T-helper 2 cell treated with Interferon-gamma antibody and Interleukin-4, amounts not matched to agents 5 μg/mL and 100 μg/mL, for 36 hours (primary cell): ENCODE data around the gene ESX1.

Experiments
- DNase-seq: peaks from one replicate; pipeline ENCODE4 v3.0.0; 2021; ENCODE audit warnings: low spot score
- H3K27ac Mint-ChIP-seq: one replicate; pipeline ENCODE4 v1.8.0; 2021; ENCODE audit warnings: mild to moderate bottlenecking, mixed read lengths
- H3K27me3 Mint-ChIP-seq: one replicate; pipeline ENCODE4 v1.8.0; 2021; ENCODE audit warnings: low read depth, mixed read lengths
- H3K36me3 Mint-ChIP-seq: one replicate; pipeline ENCODE4 v1.8.0; 2021; ENCODE audit warnings: low read depth, mixed read lengths
- H3K4me1 Mint-ChIP-seq: one replicate; pipeline ENCODE4 v1.8.0; 2021; ENCODE audit warnings: low read depth, mixed read lengths
- H3K4me3 Mint-ChIP-seq: one replicate; pipeline ENCODE4 v1.8.0; 2022; ENCODE audit warnings: mild to moderate bottlenecking, moderate library complexity, mixed read lengths
- H3K9me3 Mint-ChIP-seq: one replicate; pipeline ENCODE4 v1.8.0; 2021; ENCODE audit warnings: mixed read lengths

ESX1 gene

DNA sequence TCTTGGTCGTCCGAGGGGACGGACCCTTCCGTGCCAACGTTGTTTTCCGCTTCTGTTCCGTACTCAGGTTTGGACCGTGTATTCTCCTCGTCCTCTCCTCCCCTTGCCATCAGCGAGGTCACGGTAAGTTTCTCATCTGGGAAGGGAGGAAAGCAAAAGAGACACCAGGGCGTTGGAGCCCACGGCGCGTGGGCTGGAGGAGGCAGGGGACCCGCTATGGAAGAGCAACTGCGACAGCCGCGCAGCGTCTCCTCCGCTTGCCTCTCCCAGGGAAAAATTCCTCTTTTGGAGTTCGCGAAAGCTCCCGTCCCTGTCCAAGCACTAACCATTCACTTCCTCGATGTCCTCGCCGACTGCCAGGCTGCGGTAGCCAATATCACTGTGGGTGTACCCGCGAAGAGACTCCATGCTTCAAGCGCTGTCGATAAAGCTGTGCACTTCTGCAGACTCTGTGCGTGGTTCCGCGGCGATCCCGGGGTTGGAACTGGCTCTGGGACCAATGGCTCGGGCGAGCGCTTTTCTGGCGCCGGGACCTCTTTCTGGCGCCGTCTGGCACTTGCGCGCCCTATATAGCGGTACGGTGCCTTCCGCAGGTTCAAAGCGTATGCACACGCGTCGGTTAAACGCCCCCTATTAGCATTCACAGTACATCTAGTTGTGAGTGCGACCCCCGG, at the start of gene ESX1:
Gene ESX1, minus strand, starts transcription at position 492 of the 674 bp plus-strand sequence. Its CDS starts 84 bp downstream, at position 408.
- DNase-seq, result no peak
- Mint-ChIP-seq H3K36me3 (no peaks in the 10 kb centered on the region), H3K4me3 (peak within 1 kb of the TSS; percentile 77), H3K9me3 (no peaks in the 10 kb centered on the region), H3K27ac (no peak within 1 kb of the TSS), H3K4me1 (peaks cover 2% of the 10 kb centered on the region), H3K27me3 (peaks cover 38% of the 10 kb centered on the region)

DNA sequence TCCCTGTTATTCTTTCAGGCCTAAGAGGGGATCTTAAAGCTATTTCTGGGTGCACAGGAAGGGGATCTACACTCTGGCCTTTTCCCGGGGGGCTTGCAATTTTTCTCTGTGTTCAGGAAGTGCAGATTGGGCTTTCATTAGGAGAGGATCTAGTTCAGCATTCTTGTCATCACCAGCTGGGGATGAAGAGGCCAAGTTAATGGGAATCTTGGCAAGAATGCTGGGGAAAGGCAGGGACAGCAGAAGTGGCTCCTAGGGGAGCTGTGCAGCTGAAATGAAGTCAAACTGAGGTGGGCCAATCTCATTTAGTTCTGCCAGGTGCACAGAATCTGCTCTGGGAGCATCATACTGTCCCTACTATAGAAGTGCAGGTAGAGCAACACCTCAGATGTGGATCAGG, 40.9 kb upstream of the ESX1 start:
- Mint-ChIP-seq H3K4me3 (no peak overlapping the region), H3K4me1 (no peaks in the 10 kb centered on the region), H3K36me3 (no peaks in the 10 kb centered on the region), H3K27ac (no peak overlapping the region), H3K27me3 (no peaks in the 10 kb centered on the region), H3K9me3 (no peaks in the 10 kb centered on the region)
- DNase-seq, result no peak

DNA sequence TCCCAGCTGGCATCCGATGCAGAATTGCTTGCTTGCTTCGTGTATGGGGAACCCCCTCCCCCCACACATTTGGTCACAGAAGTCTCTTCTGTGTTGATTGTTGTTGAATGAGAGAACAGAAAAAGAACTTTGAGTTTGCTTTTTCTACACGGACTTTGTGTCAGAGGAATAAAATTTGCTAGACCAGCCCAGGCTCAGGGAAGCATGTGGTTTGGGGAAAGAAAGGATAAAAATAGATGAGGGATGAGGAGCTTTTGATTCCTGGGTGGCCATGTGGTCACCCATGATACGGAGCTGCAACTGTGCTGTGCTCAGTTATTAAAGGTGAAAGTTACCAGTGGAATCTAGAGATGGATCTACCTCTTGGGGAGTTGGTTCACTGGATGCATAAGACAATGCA, 34.2 kb upstream of the ESX1 start:
- Mint-ChIP-seq H3K27me3 (peaks cover 3% of the 10 kb centered on the region), H3K9me3 (no peaks in the 10 kb centered on the region)

DNA sequence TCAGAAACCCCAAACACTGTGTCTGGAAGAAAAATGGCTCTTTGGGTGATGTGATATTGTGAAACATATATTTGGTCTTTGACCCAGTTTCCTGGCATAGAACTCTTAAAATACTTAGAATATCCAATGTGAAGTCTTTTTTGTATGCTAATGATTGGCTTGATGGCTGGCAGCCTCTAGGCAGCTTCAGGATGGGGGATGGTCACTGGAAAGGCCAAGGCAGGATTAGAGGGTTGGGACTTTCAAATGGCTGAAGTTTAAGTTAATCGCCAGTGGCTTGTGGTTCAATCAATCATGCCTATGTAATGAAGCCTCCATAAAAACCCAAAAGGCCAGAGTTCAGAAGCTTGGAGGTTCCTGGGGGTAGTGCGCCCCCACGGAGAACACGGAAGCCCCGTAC, 33.5 kb upstream of the ESX1 start:
- Mint-ChIP-seq H3K4me3 (no peak overlapping the region), H3K4me1 (no peaks in the 10 kb centered on the region), H3K27ac (no peak overlapping the region), H3K27me3 (peaks cover 3% of the 10 kb centered on the region), H3K9me3 (no peaks in the 10 kb centered on the region), H3K36me3 (no peaks in the 10 kb centered on the region)
- no peak for DNase-seq

More for the DNA sequence above, 34.2 kb upstream of the ESX1 start:
- no peak overlapping the region for H3K27ac Mint-ChIP-seq
- H3K4me1 Mint-ChIP-seq, result no peaks in the 10 kb centered on the region
- no peaks in the 10 kb centered on the region for H3K36me3 Mint-ChIP-seq
- H3K4me3 Mint-ChIP-seq, result no peak overlapping the region
- DNase-seq, result no peak

DNA sequence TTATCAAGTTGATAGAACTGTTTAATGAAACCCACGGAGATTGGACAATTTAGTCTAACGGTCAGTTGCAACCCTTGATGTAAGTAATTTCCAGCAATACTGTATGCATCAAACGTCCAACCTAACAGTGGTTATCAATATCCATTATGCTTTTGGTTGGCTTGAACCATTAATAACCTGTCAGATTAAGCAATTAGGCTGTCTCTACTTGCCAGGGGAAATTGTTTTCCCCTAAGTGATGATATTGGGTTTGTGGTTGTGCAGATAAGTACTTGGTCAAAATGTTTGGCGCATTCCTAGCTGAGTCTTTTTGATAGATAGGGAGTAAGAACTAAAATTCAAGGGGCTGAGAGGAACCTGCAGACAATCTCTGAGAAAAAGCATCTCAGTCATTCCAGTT, 30.5 kb upstream of the ESX1 start:
- peaks cover 3% of the 10 kb centered on the region for H3K27me3 Mint-ChIP-seq
- H3K4me3 Mint-ChIP-seq, result no peak overlapping the region
- no peak for DNase-seq
- no peaks in the 10 kb centered on the region for H3K9me3 Mint-ChIP-seq
- no peak overlapping the region for H3K27ac Mint-ChIP-seq
- no peaks in the 10 kb centered on the region for H3K36me3 Mint-ChIP-seq
- no peaks in the 10 kb centered on the region for H3K4me1 Mint-ChIP-seq

DNA sequence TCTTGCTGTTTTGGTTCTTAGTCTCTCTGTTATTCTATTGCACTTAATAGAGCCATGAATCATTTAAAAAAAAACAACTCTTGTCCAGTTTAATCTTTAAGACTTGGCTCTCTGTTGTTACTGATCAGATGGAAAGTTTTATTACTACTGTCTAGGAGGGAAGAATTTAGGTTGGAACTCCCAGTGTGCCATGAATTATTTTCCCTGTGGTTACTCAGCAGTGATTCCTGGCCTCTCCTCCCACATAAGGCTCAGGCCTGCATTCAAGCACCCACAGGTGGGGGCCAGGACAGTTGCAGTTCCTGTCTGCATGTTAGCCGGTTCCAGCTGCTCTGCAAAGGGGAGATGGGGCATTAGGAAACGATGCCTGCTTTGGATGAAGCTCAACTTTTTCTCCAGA, 29.8 kb upstream of the ESX1 start:
- no peak overlapping the region for H3K4me3 Mint-ChIP-seq
- no peaks in the 10 kb centered on the region for H3K36me3 Mint-ChIP-seq
- H3K4me1 Mint-ChIP-seq, result no peaks in the 10 kb centered on the region
- no peak overlapping the region for H3K27ac Mint-ChIP-seq
- DNase-seq, result no peak
- H3K9me3 Mint-ChIP-seq, result no peaks in the 10 kb centered on the region
- peaks cover 3% of the 10 kb centered on the region for H3K27me3 Mint-ChIP-seq

DNA sequence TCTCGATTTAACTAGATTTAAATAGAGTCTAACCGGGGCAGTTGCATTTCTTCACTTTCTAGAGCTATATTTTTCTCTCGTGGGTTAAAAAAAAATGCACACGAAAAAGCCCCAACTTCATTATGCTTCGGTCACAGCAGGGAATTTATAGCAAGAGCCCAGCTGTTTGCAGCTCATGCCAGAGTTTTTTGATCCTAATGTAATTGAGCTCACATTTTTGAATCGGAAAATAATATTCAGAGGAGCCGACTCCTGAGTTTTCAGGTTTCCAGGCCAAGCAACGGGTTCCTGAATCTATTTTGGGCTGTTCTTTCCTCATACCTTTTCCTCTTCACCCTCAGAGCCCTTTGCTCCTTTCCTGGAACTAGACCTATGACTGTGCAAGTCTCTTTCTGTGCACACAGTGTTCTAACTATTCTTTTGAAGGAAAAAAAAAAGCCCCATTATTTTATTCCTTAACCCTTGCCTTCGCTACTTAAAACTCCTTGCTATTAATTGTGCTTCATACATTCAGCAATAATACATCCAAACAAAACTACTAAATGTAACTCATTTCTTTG, 27.5 kb upstream of the ESX1 start:
- H3K36me3 Mint-ChIP-seq, result no peaks in the 10 kb centered on the region
- no peak for DNase-seq
- H3K4me1 Mint-ChIP-seq, result no peaks in the 10 kb centered on the region
- peaks cover 3% of the 10 kb centered on the region for H3K27me3 Mint-ChIP-seq
- H3K27ac Mint-ChIP-seq, result no peak overlapping the region
- H3K4me3 Mint-ChIP-seq, result no peak overlapping the region
- H3K9me3 Mint-ChIP-seq, result no peaks in the 10 kb centered on the region

DNA sequence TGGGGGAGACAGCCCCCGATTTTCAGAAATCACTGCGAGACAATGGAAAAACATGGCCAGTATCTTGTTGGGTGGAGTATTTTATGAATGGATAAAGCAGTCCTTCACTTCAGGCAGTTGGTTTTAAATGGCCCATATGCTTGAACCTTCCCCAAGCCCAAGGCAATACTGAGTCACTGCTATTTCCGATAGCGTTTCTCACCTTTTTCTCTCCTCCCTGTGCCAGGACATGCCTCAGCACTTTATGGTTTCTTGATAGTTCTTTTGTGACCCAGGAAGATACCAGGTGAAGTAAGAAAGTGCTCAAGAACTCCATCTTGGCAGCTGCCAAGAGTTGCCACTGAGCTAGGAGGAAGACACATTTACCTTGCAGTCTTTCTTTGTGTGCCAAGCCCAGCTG, 26.8 kb upstream of the ESX1 start:
- no peak overlapping the region for H3K27ac Mint-ChIP-seq
- H3K4me3 Mint-ChIP-seq, result no peak overlapping the region
- no peak for DNase-seq
- H3K27me3 Mint-ChIP-seq, result no peaks in the 10 kb centered on the region
- no peaks in the 10 kb centered on the region for H3K9me3 Mint-ChIP-seq
- no peaks in the 10 kb centered on the region for H3K36me3 Mint-ChIP-seq
- H3K4me1 Mint-ChIP-seq, result no peaks in the 10 kb centered on the region

DNA sequence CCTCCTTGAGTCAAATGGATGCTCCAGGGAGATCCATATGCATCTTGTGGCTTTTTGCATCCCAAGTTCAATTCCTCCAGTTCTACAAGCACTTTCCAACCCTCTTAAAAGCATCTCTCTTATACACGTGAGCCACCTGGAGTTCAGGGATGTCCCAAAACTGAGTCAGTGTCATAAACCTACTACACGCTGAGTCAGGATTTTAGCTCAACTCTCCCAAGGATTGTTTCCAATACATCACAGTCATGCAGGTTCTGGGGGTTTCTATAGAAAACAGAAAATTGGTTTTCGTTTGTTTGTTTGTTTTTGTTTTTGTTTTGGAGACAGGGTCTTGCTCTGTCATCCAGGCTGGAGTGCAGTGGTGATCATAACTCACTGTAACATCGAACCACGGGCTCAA, 25.9 kb upstream of the ESX1 start:
- no peaks in the 10 kb centered on the region for H3K27me3 Mint-ChIP-seq
- no peaks in the 10 kb centered on the region for H3K9me3 Mint-ChIP-seq
- H3K4me1 Mint-ChIP-seq, result no peaks in the 10 kb centered on the region
- no peaks in the 10 kb centered on the region for H3K36me3 Mint-ChIP-seq
- no peak for DNase-seq
- no peak overlapping the region for H3K4me3 Mint-ChIP-seq
- H3K27ac Mint-ChIP-seq, result no peak overlapping the region

DNA sequence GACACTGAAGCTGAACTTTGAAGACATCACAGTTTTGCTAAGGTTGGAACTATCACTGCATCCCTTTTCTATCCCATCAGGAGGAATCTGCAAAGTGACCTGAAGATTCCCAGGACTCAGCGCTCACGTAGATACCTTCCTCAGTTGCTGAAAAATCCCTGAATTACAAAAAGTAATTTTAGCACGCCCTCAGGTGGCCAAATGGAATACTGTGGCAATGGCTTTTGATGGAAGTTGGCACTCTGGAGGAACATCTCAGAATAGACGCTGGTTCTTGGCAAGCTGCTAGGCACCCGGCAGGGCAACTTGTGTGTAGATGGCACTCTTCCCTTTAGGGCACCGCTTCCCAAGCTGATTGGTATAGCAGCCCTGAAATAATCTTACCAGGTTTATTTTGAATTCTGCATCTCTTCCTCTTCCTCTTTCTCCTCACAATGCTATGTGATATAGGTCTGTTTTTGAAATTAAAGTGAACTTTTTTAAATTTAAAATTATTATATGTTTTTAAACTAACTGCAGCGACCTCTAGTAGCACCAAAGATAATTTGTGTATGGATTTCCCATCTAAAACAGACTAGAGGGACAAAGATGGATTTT, 16.3 kb upstream of the ESX1 start:
- no peaks in the 10 kb centered on the region for H3K9me3 Mint-ChIP-seq
- H3K36me3 Mint-ChIP-seq, result no peaks in the 10 kb centered on the region
- peak overlapping the region; percentile 42 for H3K4me3 Mint-ChIP-seq

DNA sequence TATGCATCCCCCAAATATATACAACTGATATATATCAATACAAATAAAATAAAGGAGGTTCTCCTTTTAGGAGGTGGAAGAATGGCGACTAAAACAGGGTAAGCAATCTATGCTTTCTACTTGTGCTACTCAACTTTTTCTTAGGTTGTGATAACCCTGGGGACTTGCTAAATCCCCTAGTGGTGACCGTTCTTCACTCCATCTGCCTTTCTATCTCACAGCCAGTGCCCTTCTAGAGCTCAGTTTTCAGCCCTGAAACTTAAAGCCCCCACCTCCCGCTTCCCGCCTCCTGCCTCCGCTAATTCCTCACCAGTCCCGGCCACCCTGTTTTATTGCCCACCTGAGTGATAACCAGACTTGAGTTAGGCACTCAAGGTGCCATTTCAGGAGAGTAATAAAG, 15.5 kb upstream of the ESX1 start:
- no peak for DNase-seq
- H3K4me3 Mint-ChIP-seq, result no peak overlapping the region
- peaks cover 2% of the 10 kb centered on the region for H3K4me1 Mint-ChIP-seq
- H3K27me3 Mint-ChIP-seq, result peaks cover 10% of the 10 kb centered on the region
- no peak overlapping the region for H3K27ac Mint-ChIP-seq
- no peaks in the 10 kb centered on the region for H3K36me3 Mint-ChIP-seq
- no peaks in the 10 kb centered on the region for H3K9me3 Mint-ChIP-seq

More for the DNA sequence above, 16.3 kb upstream of the ESX1 start:
- peak; percentile 8 for DNase-seq
- H3K4me1 Mint-ChIP-seq, result peaks cover 2% of the 10 kb centered on the region
- H3K27ac Mint-ChIP-seq, result no peak overlapping the region
- peaks cover 10% of the 10 kb centered on the region for H3K27me3 Mint-ChIP-seq

DNA sequence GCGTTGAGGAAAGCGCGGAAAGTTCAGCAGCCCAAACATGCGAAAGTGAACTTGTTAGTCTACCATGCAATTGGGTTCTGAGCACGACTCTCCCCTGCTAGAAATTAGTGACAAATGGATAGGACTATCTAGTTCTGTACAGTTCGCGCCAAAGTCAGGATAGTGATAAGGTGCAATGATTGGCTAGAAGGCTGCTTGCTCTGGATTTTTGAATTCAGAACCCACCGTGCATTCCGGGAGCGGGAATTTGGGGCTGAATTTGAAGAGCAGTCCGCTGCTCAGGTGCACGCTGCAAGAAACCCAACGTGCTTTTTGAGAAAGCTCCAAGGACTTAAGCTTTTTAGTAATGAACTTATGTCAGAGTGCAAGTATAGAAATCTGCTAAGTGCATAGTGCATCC, 732 bp upstream of the ESX1 start:
- H3K9me3 Mint-ChIP-seq, result no peaks in the 10 kb centered on the region
- peaks cover 38% of the 10 kb centered on the region for H3K27me3 Mint-ChIP-seq

DNA sequence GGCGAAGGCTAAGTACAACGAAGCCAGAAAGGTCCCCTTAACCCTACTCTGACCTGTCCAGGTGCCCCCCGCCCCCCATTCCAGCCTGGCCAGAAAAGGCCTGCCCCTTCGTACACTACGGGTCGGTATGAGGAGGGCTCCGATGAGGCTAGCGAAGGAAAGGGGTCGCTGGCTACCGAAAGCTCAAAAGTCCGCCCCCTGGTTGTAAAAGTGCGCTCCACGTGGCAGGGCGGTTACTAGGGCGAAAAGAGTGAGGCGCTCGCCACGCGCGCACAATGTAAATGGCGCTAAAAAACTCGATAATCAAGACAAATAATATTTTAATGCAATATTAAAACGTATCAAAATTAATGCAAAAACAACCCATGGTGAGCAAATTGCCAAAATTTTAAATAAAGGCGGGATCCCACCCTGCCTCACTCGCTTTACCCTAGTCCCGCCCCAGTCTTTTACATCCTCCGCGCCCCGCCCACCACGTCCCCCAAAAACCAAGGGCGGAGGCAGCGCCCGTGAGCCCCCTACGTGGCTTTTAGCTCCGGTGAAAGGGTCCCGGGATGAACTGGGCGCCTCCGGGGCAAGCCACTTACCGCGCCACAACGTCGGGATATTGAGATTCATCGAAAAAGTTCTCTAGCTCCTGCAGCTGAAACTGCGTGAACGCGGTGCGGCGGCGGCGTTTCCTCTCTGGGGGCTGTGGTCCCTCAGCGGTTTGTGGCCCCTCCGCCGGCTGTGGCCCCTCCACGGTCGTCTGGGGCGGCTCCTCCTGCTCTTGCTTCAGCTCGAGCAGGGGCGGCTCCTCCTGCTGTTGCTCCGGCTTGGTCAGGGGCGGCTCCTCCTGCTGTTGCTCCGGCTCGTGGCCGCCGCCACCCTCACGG, 929 bp downstream of the ESX1 start:
- H3K4me1 Mint-ChIP-seq, result peaks cover 2% of the 10 kb centered on the region

More for the DNA sequence above, 732 bp upstream of the ESX1 start:
- Mint-ChIP-seq H3K4me3 (no peak overlapping the region), H3K4me1 (peaks cover 2% of the 10 kb centered on the region), H3K36me3 (no peaks in the 10 kb centered on the region), H3K27ac (no peak overlapping the region)
- DNase-seq, result no peak

DNA sequence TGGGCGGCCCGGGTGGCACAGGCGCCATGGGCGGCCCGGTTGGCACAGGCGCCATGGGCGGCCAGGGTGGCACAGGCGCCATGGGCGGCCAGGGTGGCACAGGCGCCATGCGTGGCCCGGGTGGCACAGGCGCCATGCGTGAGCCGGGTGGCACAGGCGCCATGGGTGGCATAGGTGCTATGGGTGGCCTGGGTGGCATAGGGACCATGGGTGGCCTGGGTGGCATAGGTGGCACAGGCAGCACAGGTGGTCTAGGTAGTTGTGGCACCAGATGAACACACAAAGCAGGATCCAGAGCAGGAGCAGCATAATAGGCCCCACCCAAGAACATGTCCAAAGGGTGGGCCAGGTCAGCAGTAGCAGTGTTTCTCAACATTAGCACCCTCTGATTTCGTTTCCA, 4.3 kb downstream of the ESX1 start:
- Mint-ChIP-seq H3K36me3 (no peaks in the 10 kb centered on the region), H3K27ac (no peak overlapping the region), H3K4me1 (peaks cover 2% of the 10 kb centered on the region), H3K4me3 (no peak overlapping the region), H3K9me3 (no peaks in the 10 kb centered on the region), H3K27me3 (peaks cover 33% of the 10 kb centered on the region)
- no peak for DNase-seq

More for the DNA sequence above, 929 bp downstream of the ESX1 start:
- Mint-ChIP-seq H3K9me3 (no peaks in the 10 kb centered on the region), H3K27me3 (peaks cover 38% of the 10 kb centered on the region), H3K36me3 (no peaks in the 10 kb centered on the region), H3K4me3 (peak overlapping the region; percentile 77), H3K27ac (no peak overlapping the region)
- no peak for DNase-seq
